Measurements from ENCODE around the gene ATG7. TPM values are rescaled to one million over a fixed set of nuclear protein-coding genes. Genes with fewer than 3 reads are reported as not detected.

Gene ATG7
- polyA plus RNA-seq, 2 of the 4 experiments (the other 2 are of a cell fraction): 27.2 to 41.2 TPM

DNA sequence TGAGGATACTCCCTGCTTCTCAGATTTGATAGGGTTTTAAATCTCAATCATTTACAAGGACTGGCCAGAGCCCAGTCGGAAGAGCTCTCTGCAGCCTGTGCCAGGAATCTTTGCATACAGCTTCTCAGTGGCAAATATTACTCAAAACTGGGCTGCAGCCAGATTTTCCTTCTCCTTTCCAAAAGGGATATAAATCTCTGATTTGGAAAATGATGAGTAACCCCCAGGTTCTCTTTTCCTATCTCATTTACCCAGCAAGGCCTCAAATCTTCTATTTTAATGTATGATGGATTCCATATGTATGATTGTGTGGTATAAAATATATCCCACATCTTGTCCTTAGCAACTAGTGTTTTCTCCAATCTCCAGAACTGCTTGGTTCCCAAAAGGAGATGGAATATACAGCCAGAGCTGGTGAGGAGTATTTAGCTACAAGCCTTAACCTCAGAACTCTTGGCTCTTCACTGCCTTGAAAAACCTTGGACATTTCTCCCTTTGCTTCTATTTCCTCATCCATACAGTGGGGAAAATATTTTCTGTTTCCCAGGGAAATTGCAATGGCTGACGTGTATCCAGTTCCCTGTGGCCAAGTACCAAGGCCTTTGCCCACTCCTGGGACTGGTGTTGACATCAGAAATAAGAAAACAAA, 114.4 kb downstream of the ATG7 start:
- H3K27ac ChIP-seq: no peak overlapping the region
- CTCF ChIA-PET: interaction anchor here (1.6 kb wide), 1 partner anchor 327 kb away, joined by 3 read pairs; no protein-coding TSS in a partner anchor
- no peaks in the 10 kb centered on the region for H3K9me3 ChIP-seq
- H3K4me2 ChIP-seq: no peak overlapping the region
- WGBS (ENCODE audit: missing lambda C conversion rate): 85% methylated on average over 2 of the region's 2 CpGs
- FAIRE-seq (no peak), ATAC-seq (no peak), DNase-seq (ENCODE audit: low read depth in 1 of 2, low spot score in 1 of 2) (no peak)
- POLR2A ChIA-PET: no interaction called here
- TF ChIP-seq, protein P1, sequence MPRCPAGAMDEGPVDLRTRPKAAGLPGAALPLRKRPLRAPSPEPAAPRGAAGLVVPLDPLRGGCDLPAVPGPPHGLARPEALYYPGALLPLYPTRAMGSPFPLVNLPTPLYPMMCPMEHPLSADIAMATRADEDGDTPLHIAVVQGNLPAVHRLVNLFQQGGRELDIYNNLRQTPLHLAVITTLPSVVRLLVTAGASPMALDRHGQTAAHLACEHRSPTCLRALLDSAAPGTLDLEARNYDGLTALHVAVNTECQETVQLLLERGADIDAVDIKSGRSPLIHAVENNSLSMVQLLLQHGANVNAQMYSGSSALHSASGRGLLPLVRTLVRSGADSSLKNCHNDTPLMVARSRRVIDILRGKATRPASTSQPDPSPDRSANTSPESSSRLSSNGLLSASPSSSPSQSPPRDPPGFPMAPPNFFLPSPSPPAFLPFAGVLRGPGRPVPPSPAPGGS (IDR thresholded peaks at IDR 0.05): no peak
- TF ChIP-seq KDM1A (IDR thresholded peaks at IDR 0.05; ENCODE audit: low read depth): no peak
- no peak for TF ChIP-seq RNF2 (IDR thresholded peaks at IDR 0.05; ENCODE audit: borderline replicate concordance, low read depth)
- TF ChIP-seq POLR2A (IDR thresholded peaks at IDR 0.05; ENCODE audit: low read length): no peak
- no peak for TF ChIP-seq CBX2 (IDR thresholded peaks at IDR 0.05; ENCODE audit: borderline replicate concordance, low read depth)
- no peak for TF ChIP-seq JUNB (IDR thresholded peaks at IDR 0.05)
- TF ChIP-seq MYC (IDR thresholded peaks at IDR 0.05; ENCODE audit: borderline replicate concordance, low read length): no peak
- no peak for TF ChIP-seq MAFK (IDR thresholded peaks at IDR 0.05; ENCODE audit: partially characterized antibody)
- H3K4me1 ChIP-seq: peaks cover 4% of the 10 kb centered on the region; the same call in 1 of the 3 replicates
- H3K4me3 ChIP-seq: no peak overlapping the region

DNA sequence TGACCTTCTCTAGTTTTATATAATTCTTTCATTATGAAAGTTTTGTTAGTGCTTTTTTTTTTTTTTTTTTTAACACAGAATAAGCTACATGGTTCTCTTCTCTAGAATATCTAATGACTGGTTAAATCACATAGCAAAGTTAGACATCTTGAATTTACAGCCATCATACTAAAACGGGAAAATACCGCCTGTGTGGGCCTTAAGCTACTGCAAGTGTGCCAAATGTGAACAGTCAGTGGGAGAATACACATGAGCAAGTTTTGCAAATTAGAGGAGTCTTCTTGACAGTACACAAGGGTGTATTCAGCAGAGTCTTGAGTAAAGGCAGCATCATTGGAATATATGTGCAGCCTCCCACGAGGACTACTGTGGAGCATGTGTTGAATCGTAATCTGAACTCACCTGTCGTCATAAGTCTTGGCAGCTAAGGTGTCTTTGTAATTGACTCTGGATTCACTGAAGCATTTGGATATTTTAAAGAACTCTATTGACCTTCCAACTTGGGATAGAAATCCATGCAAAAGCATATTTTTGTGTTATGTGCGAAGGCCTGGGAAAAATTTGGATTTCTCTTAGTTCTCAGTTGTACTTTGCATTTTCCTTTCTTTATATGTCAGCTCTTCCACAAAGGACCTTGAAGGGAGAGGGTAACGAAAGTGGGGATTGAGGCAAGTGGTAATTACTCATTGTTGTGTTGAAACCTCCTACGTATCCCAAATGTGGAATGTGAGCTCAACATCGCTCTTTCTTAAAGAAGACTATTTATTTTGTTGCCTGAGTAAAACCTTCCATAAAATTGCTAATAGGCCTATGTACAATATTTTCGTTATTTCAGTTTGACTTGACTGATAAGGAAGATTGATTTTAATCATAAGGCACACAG, 117.4 kb downstream of the ATG7 start:
- Histone ChIP-seq H3K4me1 (peaks cover 4% of the 10 kb centered on the region; the same call in 1 of the 3 replicates), H3K4me2 (no peak overlapping the region), H3K9me3 (no peaks in the 10 kb centered on the region), H3K27ac (no peak overlapping the region), H3K4me3 (no peak overlapping the region)
- FAIRE-seq: no peak
- ATAC-seq: no peak
- CTCF ChIA-PET: interaction anchor here (0.7 to 4.3 kb wide), 4 partner anchors 10 to 249 kb away, joined by 3 to 26 read pairs (median 3); no protein-coding TSS in a partner anchor
- POLR2A ChIA-PET: no interaction called here
- WGBS (ENCODE audit: missing lambda C conversion rate): 94% methylated on average over 10 of the region's 10 CpGs
- TF ChIP-seq, protein P2, sequence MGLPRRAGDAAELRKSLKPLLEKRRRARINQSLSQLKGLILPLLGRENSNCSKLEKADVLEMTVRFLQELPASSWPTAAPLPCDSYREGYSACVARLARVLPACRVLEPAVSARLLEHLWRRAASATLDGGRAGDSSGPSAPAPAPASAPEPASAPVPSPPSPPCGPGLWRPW (IDR thresholded peaks at IDR 0.05): no peak
- TF ChIP-seq HOXB5 (CRISPR knock-in tag; IDR thresholded peaks at IDR 0.05): no peak
- TF ChIP-seq ZSCAN20 (CRISPR knock-in tag; IDR thresholded peaks at IDR 0.05): no peak
- TF ChIP-seq KDM5A (IDR thresholded peaks at IDR 0.05): no peak
- TF ChIP-seq SMC3 (IDR thresholded peaks at IDR 0.05): no peak
- TF ChIP-seq SREBF2 (IDR thresholded peaks at IDR 0.05): no peak
- TF ChIP-seq ZNF302 (CRISPR knock-in tag; IDR thresholded peaks at IDR 0.05): no peak
- no peak for DNase-seq (ENCODE audit: low read depth in 1 of 2, low spot score in 1 of 2)

DNA sequence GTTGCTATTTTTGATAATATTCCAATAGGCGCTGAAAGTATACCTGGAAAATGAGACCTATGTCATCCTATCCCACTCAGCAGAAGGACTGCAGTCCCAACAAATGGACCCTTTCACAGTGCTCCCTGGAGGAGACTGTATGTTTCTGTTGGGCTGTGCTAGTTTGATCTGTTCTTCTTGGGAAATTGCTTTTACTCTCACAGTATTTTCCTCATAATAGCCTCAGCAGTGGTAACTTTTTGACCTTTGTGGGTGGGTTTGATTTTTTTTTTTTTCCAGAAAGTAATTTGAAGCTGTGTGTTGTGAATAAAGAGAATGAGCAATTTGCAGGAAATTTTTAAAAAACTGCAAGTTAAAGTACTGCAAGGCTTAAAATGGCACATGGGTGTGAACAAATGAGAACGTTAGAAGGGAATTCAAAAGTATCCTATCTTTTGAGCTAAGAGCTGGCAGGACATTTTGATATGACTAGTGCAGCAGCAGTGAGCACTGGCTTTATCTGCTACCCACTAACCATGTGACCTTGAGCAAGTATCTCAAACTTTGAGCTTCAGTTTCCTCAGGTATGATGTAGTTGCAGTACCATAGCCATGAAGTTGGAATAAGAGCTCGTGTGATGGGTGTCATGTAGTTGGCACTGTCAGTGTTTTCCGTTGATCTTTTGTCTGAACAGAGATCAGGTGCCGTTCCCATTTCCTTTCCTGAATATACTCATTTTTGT, 118.4 kb downstream of the ATG7 start:
- no peak overlapping the region for H3K4me3 ChIP-seq
- FAIRE-seq (no peak), ATAC-seq (no peak), DNase-seq (ENCODE audit: low read depth in 1 of 2, low spot score in 1 of 2) (no peak)
- no peak overlapping the region for H3K27ac ChIP-seq
- TF ChIP-seq EP300 (IDR thresholded peaks at IDR 0.05): no peak
- no peak for TF ChIP-seq HDAC2 (IDR thresholded peaks at IDR 0.05)
- TF ChIP-seq MAZ (IDR thresholded peaks at IDR 0.05; ENCODE audit: borderline replicate concordance, low read depth, low read length): no peak
- TF ChIP-seq FOSB (CRISPR knock-in tag; IDR thresholded peaks at IDR 0.05): no peak
- TF ChIP-seq ZSCAN20 (CRISPR knock-in tag; IDR thresholded peaks at IDR 0.05): no peak
- TF ChIP-seq, protein P1 (IDR thresholded peaks at IDR 0.05): no peak
- TF ChIP-seq EHF (CRISPR knock-in tag; IDR thresholded peaks at IDR 0.05): no peak
- no peak for TF ChIP-seq CHD4 (IDR thresholded peaks at IDR 0.05; ENCODE audit: borderline replicate concordance)
- TF ChIP-seq RFX5 (IDR thresholded peaks at IDR 0.05): no peak
- TF ChIP-seq, protein P3, sequence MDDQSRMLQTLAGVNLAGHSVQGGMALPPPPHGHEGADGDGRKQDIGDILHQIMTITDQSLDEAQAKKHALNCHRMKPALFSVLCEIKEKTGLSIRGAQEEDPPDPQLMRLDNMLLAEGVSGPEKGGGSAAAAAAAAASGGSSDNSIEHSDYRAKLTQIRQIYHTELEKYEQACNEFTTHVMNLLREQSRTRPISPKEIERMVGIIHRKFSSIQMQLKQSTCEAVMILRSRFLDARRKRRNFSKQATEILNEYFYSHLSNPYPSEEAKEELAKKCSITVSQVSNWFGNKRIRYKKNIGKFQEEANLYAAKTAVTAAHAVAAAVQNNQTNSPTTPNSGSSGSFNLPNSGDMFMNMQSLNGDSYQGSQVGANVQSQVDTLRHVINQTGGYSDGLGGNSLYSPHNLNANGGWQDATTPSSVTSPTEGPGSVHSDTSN (IDR thresholded peaks at IDR 0.05): no peak
- POLR2A ChIA-PET: no interaction called here
- H3K4me1 ChIP-seq: peaks cover 4% of the 10 kb centered on the region; the same call in 1 of the 3 replicates
- CTCF ChIA-PET: interaction anchor here (0.6 to 4.3 kb wide), 3 partner anchors 11 to 330 kb away, joined by 3 to 26 read pairs (median 3); no protein-coding TSS in a partner anchor
- WGBS (ENCODE audit: missing lambda C conversion rate): 88% methylated on average over 5 of the region's 5 CpGs
- H3K4me2 ChIP-seq: no peak overlapping the region
- H3K9me3 ChIP-seq: no peaks in the 10 kb centered on the region

Measured in A549 (cell line).